Adrenal gland (tissue), 12 donors: ENCODE results near the gene ADARB2. TPM values are rescaled to one million over a fixed set of nuclear protein-coding genes. Genes with fewer than 3 reads are reported as not detected.

Source experiments
- DNase-seq, 7 donors: peaks; one replicate each; pipeline ENCODE4 v3.0.0-alpha.2; 2019 to 2020
- H3K27ac ChIP-seq, 5 donors: fragments of 200-600 bp; sonication (generic) in 4 of 5; 1 replicate in 3 of 5; 2 replicates in 2 of 5; pipeline versions ENCODE4 v1.5.1 to v1.8.0; 2016 to 2020; ENCODE audit warnings: mild to moderate bottlenecking in 1 of 5
- H3K27me3 ChIP-seq: fragments of 200-600 bp; 2 replicates; pipeline ENCODE4 v1.8.0; 2021
- H3K36me3 ChIP-seq, 2 donors: fragments of 200-600 bp; replicated peaks in 1 of 2; 1 replicate in 1 of 2; 2 replicates in 1 of 2; pipeline versions ENCODE4 v1.5.1 to v1.8.0; 2018 to 2022
- H3K4me1 ChIP-seq, 2 donors: fragments of 200-600 bp; replicated peaks in 1 of 2; 1 replicate in 1 of 2; 2 replicates in 1 of 2; pipeline versions ENCODE4 v1.5.1 to v1.8.0; 2018 to 2021
- H3K4me3 ChIP-seq, 4 donors: fragments of 200-600 bp; sonication (generic) in 3 of 4; one replicate each; pipeline ENCODE4 v1.5.1; 2016 to 2018
- H3K9me3 ChIP-seq, 3 donors: fragments of 200-600 bp; sonication (generic) in 1 of 3; replicated peaks in 1 of 3; 1 replicate in 2 of 3; 2 replicates in 1 of 3; pipeline versions ENCODE4 v1.5.1 to v1.8.0; 2016 to 2021
- CTCF ChIP-seq, 6 experiments: fragments of 450-650 bp in 4 of 6; fragments of 200-600 bp in 2 of 6; sonication (generic) in 1 of 6; IDR thresholded peaks; 1 replicate in 5 of 6; 2 replicates in 1 of 6; pipeline versions ENCODE4 v1.5.1 to v1.8.0; 2016 to 2021; ENCODE audit warnings: antibody characterized with exemption in 6 of 6, mild to moderate bottlenecking in 2 of 6, moderate library complexity in 1 of 6
- POLR2A ChIP-seq, 2 donors: fragments of 450-650 bp; IDR thresholded peaks; one replicate each; pipeline ENCODE4 v1.6.1; 2017; ENCODE audit warnings: antibody characterized with exemption in 2 of 2, mild to moderate bottlenecking in 2 of 2, moderate library complexity in 1 of 2
- WGBS, 4 donors: extraction: QIAGEN DNeasy Blood & Tissue Kit in 2 of 4; methylation state at CpG; one replicate each; pipeline versions ENCODE4 v1.1.5 to v1.1.7; 2013 to 2017; 5-methylcytosine and 5-hydroxymethylcytosine counted together
- intact Hi-C, 2 donors: fragments of 100-400 bp; cut with DNase I; formaldehyde crosslinking; loops; one replicate each; pipeline versions ENCODE4 v1.14.1 to v1.15.0; 2022 to 2023
- polyA plus RNA-seq, 3 donors: library from polyadenylated mRNA; stranded (reverse); fragments of 200-250 nt in 2 of 3; fragments of 350-450 nt in 1 of 3; fragmentation: Illumina TruSeq in 1 of 3; extraction: RNeasy Lipid Tissue Mini Kit (QIAGEN cat#74804) in 1 of 3; gene quantifications; one replicate each; pipeline ENCODE4 v1.2.3, GENCODE V29; 2013 to 2014
- total RNA-seq, 9 donors: library from RNA; depleted of rRNA in 4 of 9; stranded (reverse); fragments of >200 nt in 4 of 9; fragments of 120-200 nt in 1 of 9; fragmentation: NEBNext Ultra II Directional in 1 of 9; extraction: Animal tissue kit (Norgen Biotek cat#: 25700) in 1 of 9; gene quantifications; one replicate each; pipeline versions ENCODE4 v1.1.0 to v1.2.4, GENCODE V29; 2013 to 2023
- donor health status: healthy with polysubstance abuse.
- donor health status: Bipolar disorder and iron deficiency.
- donor health status: DM: yes; HTN: yes; CAD: no.
- donor health status: DM: no; HTN: no; CAD: no.
- donor health status: DM: no; HTN: no; CAD: no.
- donor health status: DM: yes; HTN: yes; CAD: no.

The ADARB2 gene
- total and polyA plus RNA-seq, 12 donors = 0.14 to 3.1 (median 0.91) TPM

GRCh38 chr10:1359626-1359955 is 377.7 kb downstream of the ADARB2 start:
- intact Hi-C loops = no loop called here
- no peak overlapping the region for H3K4me3 ChIP-seq
- H3K27ac ChIP-seq = no peak overlapping the region
- H3K27me3 ChIP-seq = peaks cover 6% of the 10 kb centered on the region
- TF ChIP-seq POLR2A (IDR thresholded peaks at IDR 0.05) = no peak
- TF ChIP-seq CTCF (IDR thresholded peaks at IDR 0.05) = no peak
- DNase-seq = no peak
- H3K4me1 ChIP-seq = no peaks in the 10 kb centered on the region
- 79 to 86% (median 84%) methylated on average over 12 of the region's 12 CpGs for WGBS, 4 donors
- H3K9me3 ChIP-seq = no peaks in the 10 kb centered on the region
- no peaks in the 10 kb centered on the region for H3K36me3 ChIP-seq

GRCh38 chr10:1358860-1359625 is 378.3 kb downstream of the ADARB2 start:
- no peak for DNase-seq
- 58 to 68% (median 67%) methylated on average over 9 of the region's 9 CpGs for WGBS, 4 donors
- no peak for TF ChIP-seq CTCF (IDR thresholded peaks at IDR 0.05)
- no peak for TF ChIP-seq POLR2A (IDR thresholded peaks at IDR 0.05)
- intact Hi-C loops = no loop called here
- Histone ChIP-seq H3K9me3 (no peaks in the 10 kb centered on the region), H3K4me3 (no peak overlapping the region), H3K4me1 (no peaks in the 10 kb centered on the region), H3K27ac (no peak overlapping the region), H3K36me3 (no peaks in the 10 kb centered on the region), H3K27me3 (peaks cover 6% of the 10 kb centered on the region)

- WGBS, 4 donors = 79 to 88% (median 83%) methylated on average over 5 of the region's 5 CpGs
- Histone ChIP-seq H3K4me1 (no peaks in the 10 kb centered on the region), H3K27ac (no peak overlapping the region), H3K36me3 (no peaks in the 10 kb centered on the region), H3K9me3 (no peaks in the 10 kb centered on the region), H3K4me3 (no peak overlapping the region), H3K27me3 (peaks cover 6% of the 10 kb centered on the region)
- intact Hi-C loops = no loop called here
- TF ChIP-seq POLR2A (IDR thresholded peaks at IDR 0.05) (no peak), CTCF (IDR thresholded peaks at IDR 0.05) (no peak)
- no peak for DNase-seq
These were observed 379.2 kb downstream of the ADARB2 start for GRCh38 chr10:1358147-1358546.

- Histone ChIP-seq H3K27me3 (peaks cover 4% of the 10 kb centered on the region), H3K4me1 (no peaks in the 10 kb centered on the region), H3K36me3 (no peaks in the 10 kb centered on the region), H3K4me3 (no peak overlapping the region), H3K27ac (no peak overlapping the region), H3K9me3 (no peaks in the 10 kb centered on the region)
- WGBS, 4 donors = 56 to 70% (median 64%) methylated on average over 2 to 4 of the region's 4 CpGs
- TF ChIP-seq CTCF (IDR thresholded peaks at IDR 0.05) (no peak), POLR2A (IDR thresholded peaks at IDR 0.05) (no peak)
- DNase-seq = no peak
- intact Hi-C loops = no loop called here
These were observed 381.0 kb downstream of the ADARB2 start for GRCh38 chr10:1356349-1356748.
